GM23248 (cell line): Measurements from ENCODE around the gene PLK2. TPM values are rescaled to one million over a fixed set of nuclear protein-coding genes. Genes with fewer than 3 reads are reported as not detected.

Experiments
- DNase-seq: peaks from one replicate; pipeline ENCODE4 v3.0.0-alpha.2; 2015
- H2AFZ ChIP-seq: fragments of 200-600 bp; sonication (generic); 2 replicates; pipeline ENCODE4 v1.6.1; 2016; ENCODE audit warnings: antibody characterized with exemption
- H3F3A ChIP-seq: fragments of 200-600 bp; sonication (generic); 2 replicates; pipeline ENCODE4 v1.6.1; 2016; ENCODE audit warnings: mild to moderate bottlenecking, antibody characterized with exemption, mixed run types; ENCODE audit not compliant: insufficient read depth
- H3K27ac ChIP-seq: fragments of 200-600 bp; sonication (generic); 2 replicates; pipeline ENCODE4 v1.5.1; 2016; ENCODE audit warnings: mild to moderate bottlenecking
- H3K27me3 ChIP-seq: fragments of 200-600 bp; sonication (generic); replicated peaks from 2 replicates; pipeline ENCODE4 v1.6.1; 2016; ENCODE audit warnings: mild to moderate bottlenecking; ENCODE audit not compliant: insufficient read depth
- H3K36me3 ChIP-seq: fragments of 200-600 bp; sonication (generic); 2 replicates; pipeline ENCODE4 v1.6.1; 2016; ENCODE audit warnings: low read depth, mild to moderate bottlenecking
- H3K4me1 ChIP-seq: fragments of 200-600 bp; sonication (generic); 2 replicates; pipeline ENCODE4 v1.6.1; 2016; ENCODE audit warnings: mild to moderate bottlenecking; ENCODE audit not compliant: insufficient read depth
- H3K4me2 ChIP-seq: fragments of 200-600 bp; sonication (generic); one replicate; pipeline ENCODE4 v1.6.1; 2016; ENCODE audit warnings: mild to moderate bottlenecking; ENCODE audit not compliant: unreplicated experiment
- H3K4me3 ChIP-seq: fragments of 200-600 bp; sonication (generic); 2 replicates; pipeline ENCODE4 v1.5.1; 2016; ENCODE audit warnings: mild to moderate bottlenecking
- H3K79me2 ChIP-seq: fragments of 200-600 bp; sonication (generic); 2 replicates; pipeline ENCODE4 v1.6.1; 2016; ENCODE audit warnings: mild to moderate bottlenecking; ENCODE audit not compliant: insufficient read depth
- H3K9ac ChIP-seq: fragments of 200-600 bp; sonication (generic); 2 replicates; pipeline ENCODE4 v1.6.1; 2016; ENCODE audit warnings: mild to moderate bottlenecking
- H3K9me2 ChIP-seq: fragments of 200-600 bp; sonication (generic); 2 replicates; pipeline ENCODE4 v1.6.1; 2016; ENCODE audit warnings: mixed run types, mild to moderate bottlenecking, moderate library complexity; ENCODE audit not compliant: insufficient read depth
- H3K9me3 ChIP-seq: fragments of 200-600 bp; sonication (generic); one replicate; pipeline ENCODE4 v1.6.1; 2017; ENCODE audit warnings: low read depth
- H4K20me1 ChIP-seq: fragments of 200-600 bp; sonication (generic); 2 replicates; pipeline ENCODE4 v1.6.0; 2016; ENCODE audit not compliant: insufficient read depth
- EZH2 ChIP-seq: fragments of 200-600 bp; sonication (generic); IDR thresholded peaks from 2 replicates; pipeline ENCODE4 v1.6.1; 2018; ENCODE audit warnings: antibody characterized with exemption, mild to moderate bottlenecking; ENCODE audit not compliant: insufficient read depth, poor library complexity, severe bottlenecking
- EZH2phosphoT487 ChIP-seq: fragments of 200-600 bp; sonication (generic); IDR thresholded peaks from 2 replicates; pipeline ENCODE4 v1.6.1; 2018; ENCODE audit warnings: antibody characterized with exemption, moderate library complexity, mild to moderate bottlenecking, low read depth; ENCODE audit not compliant: insufficient read depth
- WGBS, 2 experiments: methylation state at CpG; one replicate each; pipeline ENCODE4 v1.1.6; 2015 to 2017; ENCODE audit warnings: low lambda C conversion rate in 2 of 2, low coverage in 1 of 2; ENCODE audit errors: missing lambda C conversion rate in 2 of 2; 5-methylcytosine and 5-hydroxymethylcytosine counted together
- in situ Hi-C: fragments of 300-500 bp; cut with MboI; formaldehyde crosslinking; loops from 2 replicates; pipeline ENCODE4 v1.15.0; 2020
- polyA plus RNA-seq: library from polyadenylated mRNA; unstranded; fragments of >200 nt; fragmentation: Nextera tagmentation; extraction: Ambion mirVana; gene quantifications from 2 replicates; pipeline ENCODE4 v1.2.1, GENCODE V29; 2016
- total RNA-seq: library from RNA; depleted of rRNA; stranded (reverse); fragments of >200 nt; shearing (Covaris generic); gene quantifications from 2 replicates; pipeline ENCODE4 v1.2.3, GENCODE V29; 2014

Gene PLK2
- total and polyA plus RNA-seq, 2 experiments from 2014 or later = 43.8 to 92.3 TPM

GRCh38 chr5:58493141-58493540 lies 33.3 kb upstream of the PLK2 start:
- no peak for TF ChIP-seq EZH2phosphoT487
- TF ChIP-seq EZH2 = no peak
- Histone ChIP-seq H3F3A (no peaks in the 10 kb centered on the region), H3K36me3 (no peaks in the 10 kb centered on the region), H4K20me1 (no peaks in the 10 kb centered on the region), H3K9ac (no peak overlapping the region), H3K9me3 (no peaks in the 10 kb centered on the region), H3K4me2 (no peak overlapping the region), H3K4me1 (no peaks in the 10 kb centered on the region), H3K27ac (no peak overlapping the region), H3K4me3 (no peak overlapping the region), H2AFZ (no peak overlapping the region), H3K27me3 (peaks cover 33% of the 10 kb centered on the region), H3K9me2 (no peaks in the 10 kb centered on the region), H3K79me2 (no peaks in the 10 kb centered on the region)
- in situ Hi-C loops = no loop called here
- no peak for DNase-seq

GRCh38 chr5:58491216-58491892 lies 31.5 kb upstream of the PLK2 start, which contains the start of gene GAPT:
GAPT (plus strand) TSS chr5:58491435; CDS start chr5:58494537, 3,102 bp downstream.
- H3K4me1 ChIP-seq = no peaks in the 10 kb centered on the region
- no peak within 1 kb of the TSS for H3K27ac ChIP-seq
- no peak within 1 kb of the TSS for H3K9ac ChIP-seq
- TF ChIP-seq EZH2phosphoT487 = no peak
- no peak for TF ChIP-seq EZH2
- no peak within 1 kb of the TSS for H3K4me3 ChIP-seq
- H4K20me1 ChIP-seq = no peaks in the 10 kb centered on the region
- H3K36me3 ChIP-seq = no peaks in the 10 kb centered on the region
- H3K79me2 ChIP-seq = no peaks in the 10 kb centered on the region
- in situ Hi-C loops = no loop called here
- H3K4me2 ChIP-seq = no peak within 1 kb of the TSS
- no peak within 1 kb of the TSS for H2AFZ ChIP-seq
- H3K9me2 ChIP-seq = no peaks in the 10 kb centered on the region
- WGBS, 2 experiments = 72 to 73% methylated on average over 6 of the region's 6 CpGs
- no peaks in the 10 kb centered on the region for H3F3A ChIP-seq
- peaks cover 36% of the 10 kb centered on the region for H3K27me3 ChIP-seq
- no peaks in the 10 kb centered on the region for H3K9me3 ChIP-seq
- no peak for DNase-seq

- Histone ChIP-seq H3K9me3 (no peaks in the 10 kb centered on the region), H3K79me2 (no peaks in the 10 kb centered on the region), H2AFZ (no peak overlapping the region), H3K4me2 (no peak overlapping the region), H3K4me1 (no peaks in the 10 kb centered on the region), H3K27me3 (peaks cover 31% of the 10 kb centered on the region), H4K20me1 (no peaks in the 10 kb centered on the region), H3F3A (no peaks in the 10 kb centered on the region), H3K9ac (no peak overlapping the region), H3K9me2 (no peaks in the 10 kb centered on the region), H3K4me3 (no peak overlapping the region), H3K27ac (no peak overlapping the region), H3K36me3 (no peaks in the 10 kb centered on the region)
- 40 to 52% methylated on average over 4 of the region's 4 CpGs for WGBS, 2 experiments
- in situ Hi-C loops = no loop called here
- TF ChIP-seq EZH2 (no peak), EZH2phosphoT487 (no peak)
- no peak for DNase-seq
These were observed 30.6 kb upstream of the PLK2 start for GRCh38 chr5:58490402-58491050.

- Histone ChIP-seq H3F3A (no peaks in the 10 kb centered on the region), H3K36me3 (no peaks in the 10 kb centered on the region), H3K4me3 (no peak overlapping the region), H3K9me2 (no peaks in the 10 kb centered on the region), H2AFZ (no peak overlapping the region), H3K4me1 (no peaks in the 10 kb centered on the region), H3K27me3 (peaks cover 21% of the 10 kb centered on the region), H3K9me3 (no peaks in the 10 kb centered on the region), H3K4me2 (no peak overlapping the region), H4K20me1 (no peaks in the 10 kb centered on the region), H3K27ac (no peak overlapping the region), H3K9ac (no peak overlapping the region), H3K79me2 (no peaks in the 10 kb centered on the region)
- DNase-seq = no peak
- in situ Hi-C loops = no loop called here
- TF ChIP-seq EZH2phosphoT487 = no peak
- 42% methylated on average over 1 of the region's 1 CpG for WGBS, 2 experiments
These were observed 26.4 kb upstream of the PLK2 start for GRCh38 chr5:58486290-58486689.
